ENCODE results near the gene SAPCD2.

The SAPCD2 gene

GRCh38 chr9:137110911-137111787 is 40.8 kb upstream of the SAPCD2 start:
- DNase-seq (ENCODE audit: low spot score in 2 of 2) (no peak), ATAC-seq (ENCODE audit: low read depth) (no peak)
- Mint-ChIP-seq H3K27ac (peak overlapping the region; percentile 49), H3K4me3 (peak overlapping the region; percentile 56), H3K36me3 (peaks cover 3% of the 10 kb centered on the region), H3K27me3 (no peaks in the 10 kb centered on the region), H3K9me3 (no peaks in the 10 kb centered on the region), H3K4me1 (peaks cover 6% of the 10 kb centered on the region)

- no peaks in the 10 kb centered on the region for H3K9me3 Mint-ChIP-seq
- H3K27ac Mint-ChIP-seq: peak overlapping the region; percentile 49
- peaks cover 3% of the 10 kb centered on the region for H3K36me3 Mint-ChIP-seq
- no peak for ATAC-seq (ENCODE audit: low read depth)
- H3K4me3 Mint-ChIP-seq: peak overlapping the region; percentile 56
- no peak for DNase-seq (ENCODE audit: low spot score in 2 of 2)
- H3K27me3 Mint-ChIP-seq: no peaks in the 10 kb centered on the region
- H3K4me1 Mint-ChIP-seq: peaks cover 6% of the 10 kb centered on the region
These were observed 40.0 kb upstream of the SAPCD2 start for GRCh38 chr9:137110147-137110910.

- Mint-ChIP-seq H3K27ac (no peak overlapping the region), H3K4me1 (peaks cover 6% of the 10 kb centered on the region), H3K9me3 (no peaks in the 10 kb centered on the region), H3K4me3 (no peak overlapping the region), H3K36me3 (peaks cover 7% of the 10 kb centered on the region), H3K27me3 (no peaks in the 10 kb centered on the region)
- DNase-seq (ENCODE audit: low spot score in 2 of 2) (no peak), ATAC-seq (ENCODE audit: low read depth) (no peak)
These were observed 39.1 kb upstream of the SAPCD2 start for GRCh38 chr9:137109250-137110146.

GRCh38 chr9:137108608-137109249 is 38.4 kb upstream of the SAPCD2 start:
- H3K36me3 Mint-ChIP-seq: peaks cover 11% of the 10 kb centered on the region
- DNase-seq (ENCODE audit: low spot score in 2 of 2): no peak
- H3K27me3 Mint-ChIP-seq: no peaks in the 10 kb centered on the region
- no peak for ATAC-seq (ENCODE audit: low read depth)
- H3K27ac Mint-ChIP-seq: no peak overlapping the region
- peaks cover 6% of the 10 kb centered on the region for H3K4me1 Mint-ChIP-seq
- no peaks in the 10 kb centered on the region for H3K9me3 Mint-ChIP-seq
- H3K4me3 Mint-ChIP-seq: no peak overlapping the region

GRCh38 chr9:137107982-137108381 is 37.6 kb upstream of the SAPCD2 start:
- Mint-ChIP-seq H3K36me3 (peaks cover 11% of the 10 kb centered on the region), H3K27ac (no peak overlapping the region)

GRCh38 chr9:137107312-137107921 is 37.1 kb upstream of the SAPCD2 start:
- Mint-ChIP-seq H3K27me3 (no peaks in the 10 kb centered on the region), H3K27ac (no peak overlapping the region), H3K36me3 (peaks cover 11% of the 10 kb centered on the region), H3K4me1 (peaks cover 3% of the 10 kb centered on the region), H3K9me3 (no peaks in the 10 kb centered on the region), H3K4me3 (no peak overlapping the region)
- DNase-seq (ENCODE audit: low spot score in 2 of 2): no peak
- ATAC-seq (ENCODE audit: low read depth): no peak

More at GRCh38 chr9:137107982-137108381, 37.6 kb upstream of the SAPCD2 start:
- ATAC-seq (ENCODE audit: low read depth) (no peak), DNase-seq (ENCODE audit: low spot score in 2 of 2) (no peak)
- Mint-ChIP-seq H3K27me3 (no peaks in the 10 kb centered on the region), H3K9me3 (no peaks in the 10 kb centered on the region), H3K4me1 (peaks cover 3% of the 10 kb centered on the region), H3K4me3 (no peak overlapping the region)

GRCh38 chr9:137106662-137107250 is 36.4 kb upstream of the SAPCD2 start:
- no peaks in the 10 kb centered on the region for H3K27me3 Mint-ChIP-seq
- peaks cover 3% of the 10 kb centered on the region for H3K4me1 Mint-ChIP-seq
- no peaks in the 10 kb centered on the region for H3K9me3 Mint-ChIP-seq
- peaks cover 11% of the 10 kb centered on the region for H3K36me3 Mint-ChIP-seq
- DNase-seq (ENCODE audit: low spot score in 2 of 2) (no peak), ATAC-seq (ENCODE audit: low read depth) (no peak)
- no peak overlapping the region for H3K27ac Mint-ChIP-seq
- no peak overlapping the region for H3K4me3 Mint-ChIP-seq

GRCh38 chr9:137105814-137106661 is 35.7 kb upstream of the SAPCD2 start:
- ATAC-seq (ENCODE audit: low read depth) (no peak), DNase-seq (ENCODE audit: low spot score in 2 of 2) (no peak)
- Mint-ChIP-seq H3K9me3 (no peaks in the 10 kb centered on the region), H3K27me3 (no peaks in the 10 kb centered on the region), H3K27ac (no peak overlapping the region), H3K4me1 (peaks cover 3% of the 10 kb centered on the region), H3K4me3 (no peak overlapping the region), H3K36me3 (peaks cover 11% of the 10 kb centered on the region)

GRCh38 chr9:137103206-137103999 is 33.0 kb upstream of the SAPCD2 start:
- no peak for ATAC-seq (ENCODE audit: low read depth)

GRCh38 chr9:137099231-137099630 is 28.9 kb upstream of the SAPCD2 start:
- no peak for ATAC-seq (ENCODE audit: low read depth)
- H3K27me3 Mint-ChIP-seq: no peaks in the 10 kb centered on the region
- peaks cover 10% of the 10 kb centered on the region for H3K4me1 Mint-ChIP-seq

More at GRCh38 chr9:137103206-137103999, 33.0 kb upstream of the SAPCD2 start:
- no peak for DNase-seq (ENCODE audit: low spot score in 2 of 2)
- Mint-ChIP-seq H3K9me3 (no peaks in the 10 kb centered on the region), H3K27me3 (no peaks in the 10 kb centered on the region), H3K4me1 (no peaks in the 10 kb centered on the region), H3K4me3 (no peak overlapping the region), H3K27ac (no peak overlapping the region), H3K36me3 (peaks cover 15% of the 10 kb centered on the region)

GRCh38 chr9:137097761-137098462 is 27.6 kb upstream of the SAPCD2 start:
- H3K36me3 Mint-ChIP-seq: peaks cover 21% of the 10 kb centered on the region
- no peaks in the 10 kb centered on the region for H3K9me3 Mint-ChIP-seq
- no peak overlapping the region for H3K4me3 Mint-ChIP-seq
- ATAC-seq (ENCODE audit: low read depth): no peak
- H3K4me1 Mint-ChIP-seq: peaks cover 12% of the 10 kb centered on the region
- no peaks in the 10 kb centered on the region for H3K27me3 Mint-ChIP-seq
- H3K27ac Mint-ChIP-seq: no peak overlapping the region
- DNase-seq (ENCODE audit: low spot score in 2 of 2): no peak

More at GRCh38 chr9:137099231-137099630, 28.9 kb upstream of the SAPCD2 start:
- Mint-ChIP-seq H3K4me3 (no peak overlapping the region), H3K27ac (no peak overlapping the region), H3K9me3 (no peaks in the 10 kb centered on the region), H3K36me3 (peaks cover 23% of the 10 kb centered on the region)
- DNase-seq (ENCODE audit: low spot score in 2 of 2): no peak

Data from memory B cell (primary cell).